NCI-H510A treated with DMSO at 0.1 percent for 48 hours (cell line): ENCODE measurements around the gene TSFM.
"Not testable (repeated sequence)": the region's sequence is repeated elsewhere in the genome, so short reads cannot be mapped to it uniquely, and the experiment has no call there.

Experiments
- DNase-seq: peaks from one replicate; lab custom pipeline; 2025; lab: John Stamatoyannopoulos, UW

TSFM gene

GRCh38 chr12:57815177-57816000 lies 32.8 kb downstream of the TSFM start:
- DNase-seq, result peak; percentile 96

GRCh38 chr12:57816001-57816854 lies 33.6 kb downstream of the TSFM start:
- DNase-seq, result peak; percentile 77

GRCh38 chr12:57816855-57817151 lies 34.2 kb downstream of the TSFM start:
- no peak for DNase-seq

- no peak for DNase-seq
Measured at GRCh38 chr12:57817261-57817989, 34.8 kb downstream of the TSFM start.

GRCh38 chr12:57817990-57818331 lies 35.4 kb downstream of the TSFM start:
- not testable (repeated sequence) for DNase-seq

- DNase-seq, result not testable (repeated sequence)
Measured at GRCh38 chr12:57820119-57820518, 37.5 kb downstream of the TSFM start.

GRCh38 chr12:57821015-57821414 lies 38.4 kb downstream of the TSFM start:
- not testable (repeated sequence) for DNase-seq

GRCh38 chr12:57821474-57822214 lies 39.1 kb downstream of the TSFM start:
- no peak for DNase-seq

GRCh38 chr12:57822392-57823130 lies 40.0 kb downstream of the TSFM start:
- no peak for DNase-seq

- no peak for DNase-seq
Measured at GRCh38 chr12:57823131-57823907, 40.7 kb downstream of the TSFM start.

GRCh38 chr12:57823908-57824640 lies 41.5 kb downstream of the TSFM start:
- no peak for DNase-seq

- no peak for DNase-seq
Measured at GRCh38 chr12:57825451-57825850, 42.9 kb downstream of the TSFM start.

- DNase-seq, result no peak
Measured at GRCh38 chr12:57826400-57826799, 43.8 kb downstream of the TSFM start.

- DNase-seq, result no peak
Measured at GRCh38 chr12:57826966-57827365, 44.4 kb downstream of the TSFM start.

- DNase-seq, result no peak
Measured at GRCh38 chr12:57829025-57829777, 46.6 kb downstream of the TSFM start.

- DNase-seq, result no peak
Measured at GRCh38 chr12:57830393-57830792, 47.8 kb downstream of the TSFM start.

- DNase-seq, result no peak
Measured at GRCh38 chr12:57832966-57833365, 50.4 kb downstream of the TSFM start.

GRCh38 chr12:57833672-57834071 lies 51.1 kb downstream of the TSFM start:
- DNase-seq, result no peak
